HepG2 (cell line): ENCODE measurements around the gene TNFRSF11A.

ENCODE experiments used
- CCDC6 ChIP-seq: sonication (generic); formaldehyde crosslinking; IDR thresholded peaks from 2 replicates; pipeline ENCODE4 v1.8.1; 2022; ENCODE audit warnings: mild to moderate bottlenecking, missing genetic modification reagents, moderate library complexity
- CTCF ChIP-seq: sonication (generic); formaldehyde crosslinking; IDR thresholded peaks from 2 replicates; pipeline ENCODE4 v1.5.0; 2020; ENCODE audit warnings: mild to moderate bottlenecking, missing genetic modification reagents, moderate library complexity
- EZH2 ChIP-seq: conservative IDR thresholded peaks from 2 replicates; pipeline ENCODE4 v1.6.1; 2012; ENCODE audit warnings: mild to moderate bottlenecking, low read depth, low read length, moderate library complexity
- KLF6 ChIP-seq: IDR thresholded peaks from 2 replicates; pipeline ENCODE4 v1.8.0; 2016; ENCODE audit warnings: missing biosample characterization, missing genetic modification reagents
- MZF1 ChIP-seq: sonication (generic); formaldehyde crosslinking; IDR thresholded peaks from 2 replicates; pipeline ENCODE4 v1.8.1; 2023; ENCODE audit warnings: mild to moderate bottlenecking, missing genetic modification reagents, borderline replicate concordance
- NCOA5 ChIP-seq: sonication (generic); formaldehyde crosslinking; IDR thresholded peaks from 2 replicates; pipeline ENCODE4 v1.4.0; 2020; ENCODE audit warnings: missing genetic modification reagents
- USF2 ChIP-seq, 2 experiments: sonication (generic) in 1 of 2; formaldehyde crosslinking in 1 of 2; IDR thresholded peaks; 2 replicates each; pipeline versions ENCODE4 v1.5.1 to v1.6.1; 2011 to 2020; ENCODE audit warnings: borderline replicate concordance in 1 of 2, low read depth in 1 of 2, low read length in 1 of 2, mild to moderate bottlenecking in 1 of 2, missing genetic modification reagents in 1 of 2, moderate library complexity in 1 of 2

GRCh38 chr18:62361288-62361687 is 36.2 kb downstream of the TNFRSF11A start:
- no peak for TF ChIP-seq USF2 (IDR thresholded peaks at IDR 0.05; ENCODE audit: low read depth, low read length)
- no peak for TF ChIP-seq USF2 (CRISPR knock-in tag; IDR thresholded peaks at IDR 0.05; ENCODE audit: borderline replicate concordance)
- no peak for TF ChIP-seq NCOA5 (CRISPR knock-in tag)
- no peak for TF ChIP-seq EZH2
- no peak for TF ChIP-seq KLF6 (CRISPR knock-in tag)
- no peak for TF ChIP-seq CTCF
- no peak for TF ChIP-seq CCDC6
- TF ChIP-seq MZF1 (CRISPR knock-in tag) = no peak
